T1000 (cell line): ENCODE measurements around the gene LAMA3.

Experiments
- DNase-seq: peaks from one replicate; lab custom pipeline; 2025; ENCODE audit warnings: mixed read lengths; lab: John Stamatoyannopoulos, UW

Gene LAMA3

GRCh38 chr18:23902396-23902795, 213.1 kb downstream of the LAMA3 start:
- DNase-seq: no peak

GRCh38 chr18:23903971-23904370, 214.7 kb downstream of the LAMA3 start:
- DNase-seq: no peak

GRCh38 chr18:23906658-23907057, 217.4 kb downstream of the LAMA3 start:
- DNase-seq: no peak

- no peak for DNase-seq
These were observed 219.6 kb downstream of the LAMA3 start for GRCh38 chr18:23908827-23909226.

- no peak for DNase-seq
These were observed 220.8 kb downstream of the LAMA3 start for GRCh38 chr18:23910032-23910431.

- DNase-seq: no peak
These were observed 223.1 kb downstream of the LAMA3 start for GRCh38 chr18:23912356-23912755.

GRCh38 chr18:23916338-23916737, 227.1 kb downstream of the LAMA3 start:
- no peak for DNase-seq

GRCh38 chr18:23918395-23919032, 229.3 kb downstream of the LAMA3 start:
- DNase-seq: peak; percentile 46

- DNase-seq: no peak
These were observed 230.8 kb downstream of the LAMA3 start for GRCh38 chr18:23920054-23920453.

- DNase-seq: no peak
These were observed 232.5 kb downstream of the LAMA3 start for GRCh38 chr18:23921716-23922285.

- no peak for DNase-seq
These were observed 233.7 kb downstream of the LAMA3 start for GRCh38 chr18:23922939-23923338.

GRCh38 chr18:23924813-23925212, 235.6 kb downstream of the LAMA3 start:
- DNase-seq: peak; percentile 47

- no peak for DNase-seq
These were observed 237.3 kb downstream of the LAMA3 start for GRCh38 chr18:23926571-23926970.

- no peak for DNase-seq
These were observed 238.8 kb downstream of the LAMA3 start for GRCh38 chr18:23927821-23928746.

- DNase-seq: no peak
These were observed 240.2 kb downstream of the LAMA3 start for GRCh38 chr18:23929362-23929930.

GRCh38 chr18:23930002-23930401, 240.7 kb downstream of the LAMA3 start:
- DNase-seq: no peak

- DNase-seq: no peak
These were observed 243.3 kb downstream of the LAMA3 start for GRCh38 chr18:23932385-23933067.

GRCh38 chr18:23933407-23933806, 244.2 kb downstream of the LAMA3 start:
- DNase-seq: no peak

- no peak for DNase-seq
These were observed 245.0 kb downstream of the LAMA3 start for GRCh38 chr18:23934252-23934651.

- no peak for DNase-seq
These were observed 245.6 kb downstream of the LAMA3 start for GRCh38 chr18:23934863-23935262.

GRCh38 chr18:23935804-23936203, 246.6 kb downstream of the LAMA3 start:
- DNase-seq: no peak

GRCh38 chr18:23936381-23936958, 247.2 kb downstream of the LAMA3 start:
- no peak for DNase-seq
